DMS 273 (cell line): ENCODE data around the gene RAB35.

Experiments
- DNase-seq: peaks from one replicate; lab custom pipeline; 2025; ENCODE audit not compliant: unreplicated experiment; lab: John Stamatoyannopoulos, UW

Gene RAB35

DNA sequence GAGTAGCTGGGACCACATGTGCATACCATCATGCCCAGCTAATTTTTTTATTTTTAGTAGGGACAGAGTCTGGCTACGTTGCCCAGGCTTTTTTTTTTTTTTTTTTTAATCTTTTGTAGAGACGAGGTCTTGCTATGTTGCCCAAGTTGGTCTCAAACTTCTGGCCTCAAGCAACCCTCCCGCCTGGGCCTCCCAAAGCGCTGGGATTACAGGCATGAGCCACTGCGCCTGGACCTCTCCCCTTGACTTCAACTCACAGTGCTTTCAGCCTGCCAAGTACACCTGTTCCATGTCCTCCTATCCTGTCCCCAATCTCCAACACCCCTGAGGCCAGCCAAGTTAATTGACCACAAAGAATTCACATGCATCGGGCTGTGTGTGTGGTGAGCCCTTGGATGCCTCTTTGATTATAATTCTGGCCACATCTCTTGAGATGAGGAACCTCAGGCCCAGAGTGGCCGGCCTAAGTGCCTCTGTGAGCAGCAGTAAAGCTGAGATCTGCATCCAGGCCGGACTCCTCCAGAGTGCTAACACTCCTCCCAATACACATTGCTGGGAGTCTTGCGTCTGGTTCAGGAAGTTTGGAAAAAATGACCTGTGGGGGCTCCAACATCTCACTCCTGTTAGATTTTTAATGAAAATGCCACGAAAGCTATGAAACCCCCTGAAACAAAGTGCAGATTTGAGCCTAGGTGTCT is 6.8 kb downstream of the RAB35 start:
- no peak for DNase-seq

DNA sequence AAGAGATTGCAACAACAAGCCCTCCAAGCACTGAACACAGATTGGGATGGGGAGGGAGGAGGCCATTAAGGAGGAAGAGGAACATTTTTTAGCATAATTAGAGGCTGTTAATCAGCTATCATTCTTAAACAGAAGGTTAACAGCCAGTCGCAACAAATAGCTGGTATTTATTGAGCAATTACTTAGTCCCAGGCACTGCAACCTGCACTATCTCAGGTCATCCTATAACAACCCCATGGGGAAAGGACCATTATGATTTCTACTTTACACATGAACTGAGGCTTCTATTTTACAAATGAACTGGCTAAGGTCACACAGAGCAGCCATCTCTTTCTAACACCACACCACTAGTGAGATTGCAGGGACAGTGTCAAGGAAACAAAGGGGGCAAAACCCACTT is 10.4 kb downstream of the RAB35 start:
- no peak for DNase-seq

DNA sequence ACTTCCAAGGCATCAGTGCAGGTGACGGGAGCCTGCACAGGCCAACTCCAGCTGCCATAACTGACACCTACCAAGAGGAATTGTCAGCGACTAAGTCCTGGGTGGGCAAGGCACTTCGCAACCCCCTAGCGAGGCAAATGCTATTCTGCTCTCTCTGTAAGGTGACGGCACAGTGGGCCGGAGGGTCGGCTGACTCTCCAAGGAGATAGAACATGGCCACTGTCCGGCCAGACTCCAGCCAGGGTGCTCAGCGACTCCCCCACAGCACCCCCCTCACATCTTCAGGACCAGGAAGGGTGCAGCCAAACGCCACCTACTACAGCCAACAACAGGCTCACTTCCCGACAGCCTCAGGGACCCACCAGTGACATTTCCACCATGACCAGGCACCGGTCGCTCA is 13.2 kb downstream of the RAB35 start:
- no peak for DNase-seq

GRCh38 chr12:120103044-120103338 is 13.6 kb downstream of the RAB35 start:
- no peak for DNase-seq

- no peak for DNase-seq
These were observed 14.1 kb downstream of the RAB35 start for GRCh38 chr12:120102189-120103043.

DNA sequence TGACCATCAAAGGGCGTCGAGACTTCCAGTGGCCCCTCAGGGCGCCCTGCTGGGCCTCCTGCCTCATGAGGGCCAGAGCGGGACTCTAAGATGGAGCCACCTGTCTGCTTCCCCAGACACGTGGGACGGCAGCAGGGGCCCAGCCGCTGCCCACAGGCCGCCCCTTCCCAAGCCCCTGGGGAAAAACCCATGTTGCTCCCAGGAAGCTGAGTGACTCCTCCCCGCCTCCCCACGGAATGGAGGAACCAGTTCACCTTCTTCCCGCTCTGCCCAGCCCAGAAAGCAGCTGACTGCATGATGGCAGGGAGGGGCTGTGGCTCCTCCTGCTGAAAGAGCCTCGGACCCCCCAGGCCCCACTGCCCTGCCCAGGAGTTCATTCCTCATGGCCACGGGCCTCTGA is 14.9 kb downstream of the RAB35 start:
- no peak for DNase-seq

GRCh38 chr12:120101182-120101581 is 15.4 kb downstream of the RAB35 start:
- DNase-seq: no peak

DNA sequence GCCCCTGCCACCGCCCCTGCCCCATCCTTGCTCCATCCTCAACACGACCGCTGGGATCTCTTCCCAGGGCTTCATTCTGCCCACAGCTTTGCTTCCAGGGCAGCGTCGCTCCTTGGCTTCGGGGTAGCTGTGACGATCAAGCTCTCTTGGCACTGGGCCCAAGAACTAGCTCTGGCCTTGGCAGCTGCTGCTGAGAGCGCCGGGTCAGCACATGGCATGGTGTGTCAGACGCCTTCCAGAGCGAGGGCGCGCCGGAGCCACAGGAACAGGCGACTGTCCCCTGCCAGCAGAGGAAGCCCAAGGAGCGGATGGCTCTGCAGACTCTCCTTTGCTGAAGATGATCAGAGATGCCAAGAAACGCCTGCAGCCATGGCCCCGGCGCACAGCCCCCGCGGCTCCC is 15.9 kb downstream of the RAB35 start:
- peak; percentile 18 for DNase-seq

DNA sequence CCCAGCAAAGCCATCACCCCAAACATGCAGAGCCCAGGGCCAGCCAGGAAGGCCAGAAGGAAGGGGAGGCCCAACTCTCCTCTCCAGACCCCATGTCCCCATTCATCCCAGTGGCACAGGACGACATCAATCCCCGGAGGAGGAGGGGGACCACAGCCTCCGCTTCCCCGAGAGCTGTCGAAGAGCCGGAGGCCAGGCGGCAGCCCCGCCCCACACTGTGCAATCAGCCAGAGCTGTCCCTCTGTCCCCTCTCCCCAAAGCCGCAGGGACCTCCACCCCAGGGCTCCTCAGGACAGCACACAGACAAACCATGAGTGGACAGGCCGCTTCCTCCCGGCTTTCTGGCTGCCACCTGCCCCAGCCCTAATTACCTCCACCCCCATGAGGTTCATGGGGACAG is 16.8 kb downstream of the RAB35 start:
- no peak for DNase-seq

- no peak for DNase-seq
These were observed 17.6 kb downstream of the RAB35 start for GRCh38 chr12:120098756-120099470.

DNA sequence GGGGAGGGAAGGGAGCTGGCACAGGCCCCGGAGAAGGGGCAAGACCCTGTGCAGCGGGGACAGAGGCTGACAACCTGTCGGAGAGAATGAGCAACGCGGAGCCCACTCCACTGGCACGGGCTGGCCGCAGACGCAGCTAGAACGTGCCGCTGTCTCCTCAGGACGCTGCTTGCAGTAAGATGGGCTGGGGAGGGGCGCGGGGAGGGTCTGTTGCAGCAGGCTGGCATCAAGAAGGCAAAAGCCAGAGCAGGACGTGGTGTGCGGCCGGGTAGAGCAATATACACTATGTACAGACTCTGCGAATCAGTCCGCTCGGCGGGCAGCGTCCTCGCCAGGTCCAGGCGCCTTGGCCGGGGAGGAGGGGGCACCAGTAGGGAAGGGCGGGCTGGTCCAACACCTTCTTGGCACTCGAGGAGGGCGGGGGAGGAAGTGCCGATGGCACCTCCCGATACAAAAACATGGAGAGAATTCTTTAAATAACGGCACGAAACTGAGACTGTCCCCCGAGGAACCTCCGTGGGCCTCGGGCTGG is 19.8 kb downstream of the RAB35 start:
- no peak for DNase-seq

- no peak for DNase-seq
These were observed 20.8 kb downstream of the RAB35 start for GRCh38 chr12:120095736-120096135.

- no peak for DNase-seq
These were observed 21.2 kb downstream of the RAB35 start for GRCh38 chr12:120095331-120095730.

- DNase-seq: no peak
These were observed 22.1 kb downstream of the RAB35 start for GRCh38 chr12:120094485-120094884.

DNA sequence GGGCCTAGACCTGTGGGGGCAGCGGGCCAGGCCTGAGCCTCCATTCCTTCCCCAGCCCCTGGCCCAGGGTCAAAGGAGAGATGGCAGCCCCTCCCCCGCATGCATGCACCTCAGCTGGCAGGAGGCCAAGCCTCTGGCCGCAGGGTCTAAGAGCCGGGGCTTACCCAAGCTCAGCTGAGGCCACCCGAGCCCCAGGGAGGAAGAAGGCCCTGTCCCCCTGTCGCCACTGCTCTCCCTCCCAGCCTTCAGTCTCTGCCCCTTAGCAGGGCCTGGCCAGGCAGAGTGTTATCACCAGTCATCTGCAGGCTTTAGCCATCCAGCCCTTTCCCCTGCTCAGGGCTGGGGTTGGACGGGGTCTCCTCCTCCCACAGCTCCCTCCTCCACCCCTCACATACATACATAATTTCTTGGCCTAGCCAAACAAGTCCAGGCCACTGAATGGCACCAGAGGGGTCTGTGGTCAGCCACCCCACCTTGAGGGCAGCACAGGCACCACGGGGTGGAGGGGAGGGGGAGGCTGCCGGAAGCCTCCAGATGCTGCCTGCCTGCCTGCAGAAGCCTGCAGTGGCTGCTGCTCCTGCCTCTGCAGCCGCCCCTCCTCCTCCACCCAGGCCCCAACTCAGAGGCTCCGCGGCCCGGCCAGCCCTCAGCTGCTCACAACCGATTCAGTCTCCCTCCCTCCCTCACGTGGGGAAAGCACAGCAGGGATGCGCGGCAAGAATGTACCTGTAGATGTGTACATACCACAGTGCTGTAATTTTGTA is 22.8 kb downstream of the RAB35 start:
- DNase-seq: peak; percentile 68

GRCh38 chr12:120093336-120093591 is 23.3 kb downstream of the RAB35 start:
- DNase-seq: no peak

DNA sequence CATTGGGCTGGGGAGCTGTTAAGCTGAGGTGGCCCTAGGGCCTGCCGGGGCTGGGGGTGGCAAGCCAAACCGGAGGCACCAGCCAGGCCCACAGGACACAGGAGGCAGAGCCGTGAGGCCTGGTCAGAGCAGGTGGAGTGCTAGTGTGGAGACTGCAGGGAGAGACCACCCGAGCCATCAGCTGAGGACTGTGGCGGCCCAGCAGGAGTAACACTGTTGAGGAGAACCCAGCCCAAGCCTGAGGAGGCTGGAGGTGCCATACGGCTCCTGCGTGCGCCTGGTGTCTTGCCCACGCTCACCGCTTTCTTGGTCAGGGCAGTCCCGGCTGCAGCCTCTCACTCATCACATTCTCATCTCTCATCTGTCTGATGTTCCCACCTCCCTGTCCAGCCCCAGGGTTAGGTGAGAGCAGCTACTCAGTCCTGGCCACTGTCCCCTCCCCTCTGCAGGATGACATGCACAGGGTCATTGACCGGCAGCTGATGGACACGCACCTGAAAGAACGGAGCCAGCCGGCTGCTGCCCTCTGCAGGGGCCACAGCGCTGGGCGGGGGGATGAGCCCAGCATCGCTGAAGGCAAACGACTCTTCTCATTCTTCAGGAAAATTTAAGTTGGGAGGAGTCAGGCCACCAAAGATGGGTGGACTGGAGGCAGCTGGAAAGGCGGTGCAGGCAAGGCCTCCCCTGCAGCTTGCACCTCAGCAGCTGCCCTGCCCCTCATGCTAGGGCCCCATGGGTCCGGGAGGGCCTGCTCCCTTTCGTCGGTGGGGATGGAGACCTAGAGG is 23.8 kb downstream of the RAB35 start:
- DNase-seq: no peak

GRCh38 chr12:120091371-120092090 is 25.0 kb downstream of the RAB35 start:
- DNase-seq: peak; percentile 17

- no peak for DNase-seq
These were observed 25.8 kb downstream of the RAB35 start for GRCh38 chr12:120090626-120091295.
